SK-N-SH (cell line): Measurements from ENCODE around the gene ZDHHC8. TPM values are rescaled to one million over a fixed set of nuclear protein-coding genes. Genes with fewer than 3 reads are reported as not detected.

Experiments used
- CTCF ChIA-PET: fragments of 300-600, 350-600 bp; formaldehyde crosslinking; extraction: SDS; loops from one replicate; lab custom pipeline; 2021; lab: Yijun Ruan, JAX
- POLR2A ChIA-PET: fragments of 350-600 bp; sonication (Branson Sonifier 250); formaldehyde crosslinking; extraction: SDS; loops from one replicate; lab custom pipeline; 2020; ENCODE audit warnings: antibody characterized with exemption, inconsistent platforms; lab: Yijun Ruan, JAX
- DNase-seq: peaks from one replicate; pipeline ENCODE4 v3.0.0; 2012
- H2AFZ ChIP-seq: fragments of 200-600 bp; sonication (generic); 2 replicates; pipeline ENCODE4 v1.8.1; 2016; ENCODE audit warnings: antibody characterized with exemption, mild to moderate bottlenecking, low read depth
- H3F3A ChIP-seq: fragments of 200-600 bp; sonication (generic); replicated peaks from 2 replicates; pipeline ENCODE3; 2016; ENCODE audit warnings: antibody characterized with exemption, mild to moderate bottlenecking; ENCODE audit not compliant: insufficient read depth
- H3K27ac ChIP-seq, 2 experiments: fragments of 200-500 bp in 1 of 2; fragments of 200-600 bp in 1 of 2; sonication (Bioruptor generic) in 1 of 2; sonication (generic), shearing (Covaris generic) in 1 of 2; 2 replicates each; pipeline versions ENCODE4 v1.5.1 to v1.6.1; 2014 to 2016; ENCODE audit warnings: low read depth in 2 of 2, inconsistent platforms in 1 of 2, low read length in 1 of 2, mild to moderate bottlenecking in 1 of 2, mixed read lengths in 1 of 2
- H3K27me3 ChIP-seq: fragments of 200-600 bp; sonication (generic), shearing (Covaris generic); 2 replicates; pipeline ENCODE4 v1.6.1; 2016; ENCODE audit warnings: mixed run types; ENCODE audit not compliant: insufficient read depth
- H3K36me3 ChIP-seq, 2 experiments: fragments of 200-500 bp in 1 of 2; fragments of 200-600 bp in 1 of 2; sonication (Bioruptor generic) in 1 of 2; sonication (generic) in 1 of 2; replicated peaks in 1 of 2; 2 replicates each; pipeline versions ENCODE3 to v1.5.1; 2014 to 2016; ENCODE audit warnings: low read length in 1 of 2, mild to moderate bottlenecking in 1 of 2; ENCODE audit not compliant: insufficient read depth in 2 of 2, control insufficient read depth in 1 of 2
- H3K4me1 ChIP-seq, 2 experiments: fragments of 200-500 bp in 1 of 2; fragments of 200-600 bp in 1 of 2; sonication (Bioruptor generic) in 1 of 2; sonication (generic), shearing (Covaris generic) in 1 of 2; 2 replicates each; pipeline versions ENCODE4 v1.5.1 to v1.6.1; 2014 to 2016; ENCODE audit warnings: low read depth in 1 of 2, low read length in 1 of 2, mixed run types in 1 of 2; ENCODE audit not compliant: insufficient read depth in 2 of 2, control insufficient read depth in 1 of 2
- H3K4me2 ChIP-seq: fragments of 200-600 bp; sonication (generic), shearing (Covaris generic); 2 replicates; pipeline ENCODE4 v1.6.1; 2017; ENCODE audit warnings: mixed run types
- H3K4me3 ChIP-seq, 2 experiments: fragments of 200-500 bp in 1 of 2; fragments of 200-600 bp in 1 of 2; sonication (Bioruptor generic) in 1 of 2; sonication (generic), shearing (Covaris generic) in 1 of 2; 2 replicates each; pipeline versions ENCODE4 v1.5.1 to v1.8.1; 2014 to 2016; ENCODE audit warnings: low read depth in 2 of 2, inconsistent platforms in 1 of 2, low read length in 1 of 2, mild to moderate bottlenecking in 1 of 2, mixed read lengths in 1 of 2, moderate library complexity in 1 of 2
- H3K79me2 ChIP-seq: fragments of 200-600 bp; sonication (generic); 2 replicates; pipeline ENCODE4 v1.8.1; 2017; ENCODE audit warnings: mild to moderate bottlenecking; ENCODE audit not compliant: insufficient read depth
- H3K9ac ChIP-seq: fragments of 200-600 bp; sonication (generic); 2 replicates; pipeline ENCODE4 v1.6.1; 2017; ENCODE audit warnings: mixed run types
- H3K9me2 ChIP-seq: fragments of 200-600 bp; sonication (generic); 2 replicates; pipeline ENCODE4 v1.6.1; 2017; ENCODE audit warnings: mixed run types
- H3K9me3 ChIP-seq: fragments of 200-600 bp; sonication (generic); 2 replicates; pipeline ENCODE4 v1.6.1; 2017; ENCODE audit warnings: mixed run types, mild to moderate bottlenecking, moderate library complexity
- H4K20me1 ChIP-seq: fragments of 200-600 bp; sonication (generic); 2 replicates; pipeline ENCODE4 v1.6.1; 2017; ENCODE audit warnings: mild to moderate bottlenecking, mixed run types; ENCODE audit not compliant: insufficient read depth
- CHD2 ChIP-seq: fragments of 150-350 bp; IDR thresholded peaks from 2 replicates; pipeline ENCODE4 v1.6.1; 2018; ENCODE audit warnings: low read length; ENCODE audit not compliant: partially characterized antibody
- CTCF ChIP-seq: fragments of 200-600 bp; sonication (generic); IDR thresholded peaks from 2 replicates; pipeline ENCODE4 v1.6.1; 2017; ENCODE audit warnings: antibody characterized with exemption, mild to moderate bottlenecking, moderate library complexity
- ELF1 ChIP-seq: IDR thresholded peaks from 2 replicates; pipeline ENCODE4 v1.4.0; 2012
- EZH2phosphoT487 ChIP-seq: fragments of 200-600 bp; sonication (generic); IDR thresholded peaks from 2 replicates; pipeline ENCODE4 v1.6.1; 2017; ENCODE audit warnings: low read depth, mixed run types, mild to moderate bottlenecking, antibody characterized with exemption, moderate library complexity, borderline replicate concordance
- FOXJ3 ChIP-seq: sonication (generic); formaldehyde crosslinking; IDR thresholded peaks from 2 replicates; pipeline ENCODE4 v1.5.1; 2020; ENCODE audit warnings: mild to moderate bottlenecking, missing genetic modification reagents
- GABPA ChIP-seq: IDR thresholded peaks from 2 replicates; pipeline ENCODE4 v1.4.0; 2012; ENCODE audit warnings: low read depth, mild to moderate bottlenecking
- IRF3 ChIP-seq: fragments of 150-350 bp; IDR thresholded peaks from 2 replicates; pipeline ENCODE4 v1.6.1; 2016; ENCODE audit warnings: mild to moderate bottlenecking, low read depth, low read length
- NFIC ChIP-seq: IDR thresholded peaks from 2 replicates; pipeline ENCODE4 v1.4.0; 2012; ENCODE audit warnings: borderline replicate concordance
- RFX5 ChIP-seq: IDR thresholded peaks from 2 replicates; pipeline ENCODE4 v1.6.1; 2012; ENCODE audit warnings: mild to moderate bottlenecking, improper control_type of control experiment, low read length
- RXRA ChIP-seq: IDR thresholded peaks from 2 replicates; pipeline ENCODE4 v1.4.0; 2012; ENCODE audit warnings: low read depth, mild to moderate bottlenecking, borderline replicate concordance
- SIN3A ChIP-seq: IDR thresholded peaks from 2 replicates; pipeline ENCODE4 v1.6.1; 2012; ENCODE audit warnings: low read depth, mild to moderate bottlenecking, low read length, moderate library complexity, borderline replicate concordance
- YY1 ChIP-seq: IDR thresholded peaks from 2 replicates; pipeline ENCODE4 v1.4.0; 2012; ENCODE audit warnings: low read depth, mild to moderate bottlenecking
- WGBS: methylation state at CpG from one replicate; pipeline ENCODE4 v1.1.6; 2017; ENCODE audit warnings: low lambda C conversion rate; 5-methylcytosine and 5-hydroxymethylcytosine counted together
- polyA plus RNA-seq, 3 experiments: library from polyadenylated mRNA; depleted of rRNA; stranded (reverse); fragments of >200 nt; gene quantifications; 2 replicates each; pipeline ENCODE4 v1.2.3, GENCODE V29; 2012
- TF ChIP-seq, protein P1 (sequence below): IDR thresholded peaks from 2 replicates; pipeline ENCODE4; 2012
- TF ChIP-seq, protein P2 (sequence below): IDR thresholded peaks from 2 replicates; pipeline ENCODE4 v1.6.1; 2012; ENCODE audit warnings: mild to moderate bottlenecking, low read depth, low read length, moderate library complexity

The ZDHHC8 gene
- polyA plus RNA-seq, 1 of the 3 experiments (the other 2 are of a cell fraction): 65.3 TPM

DNA sequence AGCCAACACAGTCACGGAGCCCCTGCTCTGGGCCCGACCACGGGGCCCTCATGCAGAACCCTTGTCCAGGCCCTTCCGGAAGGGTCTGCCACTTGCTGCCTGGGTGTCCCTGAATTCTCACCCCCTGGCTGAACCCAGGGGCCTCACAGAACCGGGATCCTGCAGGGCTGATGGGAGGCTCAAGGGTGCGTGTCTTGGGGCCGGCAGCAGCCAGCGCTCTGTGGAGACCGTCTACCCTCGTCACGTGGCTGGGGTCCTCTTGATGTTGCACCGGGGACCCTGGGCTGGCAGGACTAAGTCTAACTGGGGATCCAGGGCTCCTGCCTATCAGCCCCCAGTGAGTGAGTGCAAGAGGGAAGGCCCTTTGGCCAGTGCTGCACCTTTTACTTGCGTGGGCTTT is 38.6 kb downstream of the ZDHHC8 start:
- ChIA-PET POLR2A (no interaction called here), CTCF (no interaction called here)
- no peaks in the 10 kb centered on the region; a peak in 1 of 4 replicates for H3K4me1 ChIP-seq
- H3K27me3 ChIP-seq: no peaks in the 10 kb centered on the region; the same call in 1 of the 2 replicates
- no peaks in the 10 kb centered on the region for H3K36me3 ChIP-seq
- H3F3A ChIP-seq: no peaks in the 10 kb centered on the region
- no peak overlapping the region for H3K4me2 ChIP-seq
- no peak overlapping the region for H2AFZ ChIP-seq
- H3K4me3 ChIP-seq: no peak overlapping the region
- H3K79me2 ChIP-seq: no peaks in the 10 kb centered on the region
- H4K20me1 ChIP-seq: no peaks in the 10 kb centered on the region
- no peak for DNase-seq
- no peaks in the 10 kb centered on the region for H3K9me3 ChIP-seq
- TF ChIP-seq CHD2: no peak
- TF ChIP-seq ELF1: no peak
- no peak for TF ChIP-seq EZH2phosphoT487
- no peak for TF ChIP-seq NFIC
- no peak for TF ChIP-seq RFX5
- TF ChIP-seq, protein P1, sequence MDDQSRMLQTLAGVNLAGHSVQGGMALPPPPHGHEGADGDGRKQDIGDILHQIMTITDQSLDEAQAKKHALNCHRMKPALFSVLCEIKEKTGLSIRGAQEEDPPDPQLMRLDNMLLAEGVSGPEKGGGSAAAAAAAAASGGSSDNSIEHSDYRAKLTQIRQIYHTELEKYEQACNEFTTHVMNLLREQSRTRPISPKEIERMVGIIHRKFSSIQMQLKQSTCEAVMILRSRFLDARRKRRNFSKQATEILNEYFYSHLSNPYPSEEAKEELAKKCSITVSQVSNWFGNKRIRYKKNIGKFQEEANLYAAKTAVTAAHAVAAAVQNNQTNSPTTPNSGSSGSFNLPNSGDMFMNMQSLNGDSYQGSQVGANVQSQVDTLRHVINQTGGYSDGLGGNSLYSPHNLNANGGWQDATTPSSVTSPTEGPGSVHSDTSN: no peak
- no peak for TF ChIP-seq GABPA
- no peak for TF ChIP-seq YY1
- no peak for TF ChIP-seq SIN3A
- TF ChIP-seq, protein P2, sequence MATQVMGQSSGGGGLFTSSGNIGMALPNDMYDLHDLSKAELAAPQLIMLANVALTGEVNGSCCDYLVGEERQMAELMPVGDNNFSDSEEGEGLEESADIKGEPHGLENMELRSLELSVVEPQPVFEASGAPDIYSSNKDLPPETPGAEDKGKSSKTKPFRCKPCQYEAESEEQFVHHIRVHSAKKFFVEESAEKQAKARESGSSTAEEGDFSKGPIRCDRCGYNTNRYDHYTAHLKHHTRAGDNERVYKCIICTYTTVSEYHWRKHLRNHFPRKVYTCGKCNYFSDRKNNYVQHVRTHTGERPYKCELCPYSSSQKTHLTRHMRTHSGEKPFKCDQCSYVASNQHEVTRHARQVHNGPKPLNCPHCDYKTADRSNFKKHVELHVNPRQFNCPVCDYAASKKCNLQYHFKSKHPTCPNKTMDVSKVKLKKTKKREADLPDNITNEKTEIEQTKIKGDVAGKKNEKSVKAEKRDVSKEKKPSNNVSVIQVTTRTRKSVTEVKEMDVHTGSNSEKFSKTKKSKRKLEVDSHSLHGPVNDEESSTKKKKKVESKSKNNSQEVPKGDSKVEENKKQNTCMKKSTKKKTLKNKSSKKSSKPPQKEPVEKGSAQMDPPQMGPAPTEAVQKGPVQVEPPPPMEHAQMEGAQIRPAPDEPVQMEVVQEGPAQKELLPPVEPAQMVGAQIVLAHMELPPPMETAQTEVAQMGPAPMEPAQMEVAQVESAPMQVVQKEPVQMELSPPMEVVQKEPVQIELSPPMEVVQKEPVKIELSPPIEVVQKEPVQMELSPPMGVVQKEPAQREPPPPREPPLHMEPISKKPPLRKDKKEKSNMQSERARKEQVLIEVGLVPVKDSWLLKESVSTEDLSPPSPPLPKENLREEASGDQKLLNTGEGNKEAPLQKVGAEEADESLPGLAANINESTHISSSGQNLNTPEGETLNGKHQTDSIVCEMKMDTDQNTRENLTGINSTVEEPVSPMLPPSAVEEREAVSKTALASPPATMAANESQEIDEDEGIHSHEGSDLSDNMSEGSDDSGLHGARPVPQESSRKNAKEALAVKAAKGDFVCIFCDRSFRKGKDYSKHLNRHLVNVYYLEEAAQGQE: no peak
- no peak for TF ChIP-seq CTCF
- no peak for TF ChIP-seq IRF3
- TF ChIP-seq FOXJ3: no peak
- TF ChIP-seq RXRA: no peak
- 34% methylated on average over 4 of the region's 13 CpGs for WGBS
- no peak overlapping the region for H3K27ac ChIP-seq
- no peak overlapping the region for H3K9ac ChIP-seq
- H3K9me2 ChIP-seq: no peaks in the 10 kb centered on the region
